COLO668 (cell line): ENCODE results near the gene SLC9B2.
A peak's percentile ranks its signal among the peaks of the same experiment; 100 is the strongest.
"Not testable (repeated sequence)": the region's sequence is repeated elsewhere in the genome, so short reads cannot be mapped to it uniquely, and the experiment has no call there.

Experiments
- DNase-seq: peaks from one replicate; lab custom pipeline; 2025; ENCODE audit not compliant: unreplicated experiment; lab: John Stamatoyannopoulos, UW

Gene SLC9B2

DNA sequence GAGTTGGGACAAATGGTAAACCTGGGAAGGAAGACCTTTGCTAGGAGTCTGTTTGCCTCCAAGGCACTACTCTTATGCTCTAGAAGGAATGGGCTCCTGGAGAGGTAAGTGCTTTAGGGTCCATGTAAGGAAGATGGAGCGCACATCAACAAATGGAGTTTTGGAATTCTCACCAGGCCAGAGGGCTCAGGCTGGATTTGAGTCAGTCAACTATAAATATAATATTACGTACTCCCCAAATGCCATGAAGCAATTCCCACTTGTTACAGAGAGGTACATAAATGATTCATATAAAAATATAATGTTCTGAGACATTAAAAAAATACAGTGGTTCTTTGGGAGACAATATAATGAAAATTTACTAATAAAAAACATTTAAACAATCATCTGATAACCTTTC, 55.4 kb downstream of the SLC9B2 start:
- no peak for DNase-seq

GRCh38 chr4:103019308-103020124, 57.0 kb downstream of the SLC9B2 start, which contains the start of gene SLC9B1:
SLC9B1 (minus strand) TSS chr4:103019705; CDS start chr4:102991711, 27,994 bp downstream.
- peak; percentile 94 for DNase-seq

DNA sequence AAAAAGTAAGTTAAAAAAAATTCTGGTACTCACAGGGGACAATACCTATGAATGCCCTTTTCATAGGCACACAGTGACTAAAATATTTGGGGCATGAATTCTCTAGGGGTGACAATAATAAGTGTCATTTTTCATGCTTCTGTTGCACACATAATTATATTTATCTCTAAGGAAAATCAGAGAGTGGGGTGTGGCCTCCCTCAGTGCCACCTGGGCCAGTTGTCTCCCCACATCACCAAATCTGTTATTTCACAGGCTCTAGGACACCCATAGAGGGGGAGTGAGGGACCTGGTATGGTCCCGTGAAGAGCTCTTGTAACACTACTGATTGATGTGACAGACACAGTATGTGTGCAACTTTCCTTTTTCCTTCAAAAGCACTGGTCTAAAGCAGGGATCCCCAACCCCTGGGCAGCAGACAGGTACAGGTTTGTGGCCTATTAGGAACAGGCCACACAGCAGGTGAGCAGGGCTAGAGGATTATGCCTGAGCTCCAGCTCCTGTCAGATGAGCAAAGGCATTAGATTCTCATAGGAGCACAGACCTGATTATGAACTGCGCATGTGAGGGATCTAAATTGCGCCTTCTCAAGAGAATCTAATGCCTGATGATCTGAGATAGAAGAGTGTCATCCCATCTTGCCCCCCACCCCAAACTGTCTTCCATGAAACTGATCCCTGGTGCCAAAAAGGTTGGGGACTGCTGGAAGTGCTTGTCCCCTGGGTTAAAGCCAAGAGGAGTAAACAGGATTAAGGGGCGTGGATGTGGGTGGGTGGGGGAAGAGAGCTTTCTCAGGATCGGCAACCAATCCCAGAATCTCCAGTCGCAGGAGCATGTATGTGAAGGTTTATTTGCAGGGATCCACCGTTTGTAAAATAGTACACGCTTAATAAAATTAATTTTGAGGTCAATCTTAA, 57.9 kb downstream of the SLC9B2 start:
- DNase-seq, result peak; percentile 18

GRCh38 chr4:103012551-103012950, 64.0 kb downstream of the SLC9B2 start:
- DNase-seq, result no peak

DNA sequence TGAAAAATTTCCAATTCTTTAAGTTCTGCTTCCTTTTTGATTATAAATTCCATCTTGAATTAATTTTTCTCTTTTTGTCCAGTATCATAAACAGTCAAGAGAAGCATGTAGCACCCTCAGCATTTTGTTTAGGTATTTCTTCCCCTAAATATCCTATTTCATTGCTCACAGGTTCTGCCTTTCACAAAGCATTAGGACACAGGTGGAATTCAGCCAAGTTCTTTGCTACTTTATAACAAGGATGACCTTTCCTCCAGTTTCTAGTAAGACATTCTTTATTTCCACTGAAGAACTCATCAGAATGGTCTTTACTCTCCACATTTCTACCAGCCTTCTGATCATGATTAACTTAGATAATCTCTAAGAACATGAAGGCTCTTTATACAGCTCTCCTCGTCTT, 64.5 kb downstream of the SLC9B2 start:
- DNase-seq, result no peak

DNA sequence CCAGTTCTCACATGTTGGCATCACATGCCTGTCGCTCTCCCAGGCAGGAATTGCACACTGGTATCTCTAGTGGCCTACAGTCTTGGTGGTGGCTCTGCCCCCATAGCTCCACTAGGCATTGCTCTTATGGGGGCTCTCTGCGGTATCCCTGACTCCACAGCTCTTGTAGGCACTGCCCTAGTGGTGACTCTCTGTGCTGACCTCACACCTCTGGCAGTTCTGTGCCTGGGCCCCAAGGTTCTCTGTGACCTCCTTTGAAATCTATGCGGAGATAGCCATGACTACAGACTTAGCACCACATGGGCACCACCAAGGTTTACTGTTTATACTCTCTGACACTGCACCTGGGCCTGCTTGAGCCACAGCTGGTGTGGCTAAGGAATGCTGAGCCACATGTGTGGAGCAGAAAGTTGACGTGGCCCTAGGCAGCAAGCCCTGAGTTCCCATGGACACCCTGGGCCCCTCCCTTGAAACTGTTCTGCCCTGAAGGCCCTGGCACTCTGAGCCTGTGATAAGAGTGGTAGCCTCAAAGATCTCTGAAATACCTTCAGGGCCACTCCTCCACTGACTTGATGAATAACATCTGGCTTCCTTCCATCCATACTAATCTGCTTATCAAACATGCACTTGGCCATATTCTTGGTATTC, 65.1 kb downstream of the SLC9B2 start:
- DNase-seq, result no peak

- no peak for DNase-seq
Observed at GRCh38 chr4:103010804-103011203, 65.8 kb downstream of the SLC9B2 start.

DNA sequence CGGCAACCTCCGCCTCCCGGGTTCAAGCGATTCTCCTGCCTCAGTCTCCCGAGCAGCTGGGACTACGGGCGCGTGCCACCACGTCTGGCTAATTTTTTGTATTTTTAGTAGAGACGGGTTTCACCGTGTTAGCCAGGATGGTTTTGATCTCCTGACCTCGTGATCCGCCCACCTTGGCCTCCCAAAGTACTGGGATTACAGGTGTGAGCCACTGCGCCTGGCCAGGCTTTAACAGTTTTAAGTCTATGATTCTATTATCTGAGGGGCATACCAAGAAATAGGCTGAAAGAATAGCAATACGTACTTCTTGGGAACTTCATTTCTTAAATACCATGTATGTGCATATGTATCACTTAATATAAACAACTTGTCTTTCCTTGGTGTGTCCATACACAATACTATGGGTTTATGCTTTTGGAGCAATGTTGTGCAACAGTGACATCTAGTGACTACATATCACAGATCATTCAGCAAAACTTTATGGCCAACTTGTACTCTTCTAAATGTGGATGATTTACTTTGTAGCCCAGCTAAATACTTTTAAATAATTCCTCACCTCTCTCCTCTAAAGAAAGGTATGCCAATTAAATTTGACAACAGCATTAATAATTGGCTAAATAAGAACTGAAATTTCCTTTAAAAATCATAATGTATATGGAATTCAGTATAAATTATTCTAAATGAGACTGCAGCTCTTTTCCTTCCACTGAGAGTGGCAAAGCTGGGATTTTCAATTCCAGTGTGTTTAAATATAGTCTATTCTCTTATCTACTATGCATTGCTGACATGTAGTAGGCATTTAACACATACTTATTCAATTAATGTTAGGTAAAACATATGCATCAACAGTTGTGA, 67.5 kb downstream of the SLC9B2 start:
- DNase-seq, result peak; percentile 31

DNA sequence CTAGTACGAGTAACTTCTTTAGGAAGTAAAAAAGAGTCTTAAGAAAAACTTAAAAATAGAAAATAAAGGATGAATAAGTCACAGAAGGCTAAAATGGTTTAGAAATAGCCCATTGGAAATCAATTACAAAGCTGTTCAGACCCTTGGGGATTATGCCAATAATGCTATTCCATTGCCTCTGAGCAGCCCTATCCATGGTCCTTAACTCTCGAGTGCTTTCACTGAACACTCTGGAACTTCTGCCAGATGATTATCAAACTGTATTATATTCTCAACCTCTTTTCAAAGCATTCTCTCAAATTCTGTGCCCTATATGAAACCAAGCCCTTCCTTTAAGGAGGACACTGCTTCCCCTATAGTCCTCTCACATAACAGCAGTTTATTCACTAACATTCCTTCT, 74.0 kb downstream of the SLC9B2 start:
- DNase-seq, result no peak

GRCh38 chr4:102994803-102995202, 81.8 kb downstream of the SLC9B2 start:
- no peak for DNase-seq

- DNase-seq, result not testable (repeated sequence)
Observed at GRCh38 chr4:102993985-102994384, 82.6 kb downstream of the SLC9B2 start.

- DNase-seq, result no peak
Observed at GRCh38 chr4:102988429-102989020, 88.0 kb downstream of the SLC9B2 start.

DNA sequence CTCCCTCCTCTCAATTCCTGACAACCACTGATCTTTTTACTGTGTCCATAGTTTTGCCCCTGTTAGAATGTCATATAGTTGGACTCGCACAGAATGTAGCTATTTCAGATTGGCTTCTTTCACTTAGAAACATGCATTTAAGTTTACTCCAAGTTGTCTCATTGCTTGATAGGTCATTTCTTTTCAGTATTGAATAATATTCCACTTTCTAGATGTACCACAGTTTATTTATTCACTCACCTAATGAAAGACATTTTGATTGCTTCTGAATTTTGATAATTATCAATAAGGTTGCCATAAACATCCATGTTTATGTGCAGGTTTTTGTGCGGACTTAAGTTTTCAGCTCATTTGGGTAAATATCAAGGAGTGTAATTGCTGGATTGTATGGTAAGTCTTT, 95.6 kb downstream of the SLC9B2 start:
- no peak for DNase-seq
